Measurements from ENCODE around the gene ATP13A3. TPM values are rescaled to one million over a fixed set of nuclear protein-coding genes. Genes with fewer than 3 reads are reported as not detected.

ATP13A3 gene
- total and polyA plus RNA-seq, 2 of the 4 experiments (the other 2 are of a cell fraction) = 48.1 to 154 TPM

DNA sequence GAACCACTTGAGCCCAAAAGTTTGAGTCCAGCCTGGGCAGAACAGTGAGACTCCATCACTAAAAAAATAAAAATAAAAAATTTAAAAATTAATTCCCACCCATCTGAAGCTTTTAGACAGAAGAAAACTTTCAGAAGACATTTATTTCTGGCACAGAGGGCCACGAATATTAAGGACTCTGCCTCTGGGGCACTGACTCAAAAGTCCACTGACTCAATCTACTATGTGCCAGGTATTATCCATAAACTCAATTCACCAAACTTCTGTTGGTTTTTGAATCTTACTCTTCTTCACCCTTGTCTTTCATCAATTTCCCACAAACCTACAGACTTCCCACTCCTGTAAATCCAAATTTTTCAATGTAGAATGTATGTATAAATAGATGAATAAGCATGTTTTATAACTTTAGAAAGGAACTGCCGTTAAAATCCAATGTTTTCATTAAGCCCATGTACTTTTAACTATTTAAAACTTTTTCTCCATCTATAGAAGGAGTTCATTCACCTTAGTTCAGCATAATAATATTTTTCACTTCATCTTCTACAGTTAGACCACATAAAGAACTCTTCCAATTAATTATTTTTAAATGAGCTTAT, 19.9 kb downstream of the ATP13A3 start:
- ATAC-seq (ENCODE audit: low read depth) (no peak), DNase-seq (no peak)
- no CpG with 5 or more reads among the region's 2 CpGs for WGBS, 2 experiments (ENCODE audit: extremely low coverage in 2 of 2, insufficient read length in 1 of 2)
- no peak overlapping the region for H3K18ac ChIP-seq (ENCODE audit: low read depth, low read length)
- H2BK5ac ChIP-seq (ENCODE audit: low read depth, low read length, poor library complexity, severe bottlenecking) = no peak overlapping the region
- CTCF ChIA-PET = no interaction called here
- intact Hi-C loops (cut with micrococcal nuclease) = no loop called here
- H3K4me1 ChIP-seq (ENCODE audit: control insufficient read depth, insufficient read depth, low read length) = peaks cover 11% of the 10 kb centered on the region
- in situ Hi-C loops (cut with MboI; ENCODE audit: low sequenced_read_pairs) = no loop called here
- BruUV-seq (replicated peaks) = no TSS peak
- no peak overlapping the region for H2AFZ ChIP-seq (replicated peaks; ENCODE audit: low read length, poor library complexity)
- H2BK120ac ChIP-seq (ENCODE audit: low read depth, low read length) = no peak overlapping the region
- no peak overlapping the region for H3K4me3 ChIP-seq (ENCODE audit: insufficient read depth, low read depth, low read length)
- no peak overlapping the region for H3K27ac ChIP-seq (ENCODE audit: insufficient read depth, low read length)
- no peaks in the 10 kb centered on the region for H3K36me3 ChIP-seq (ENCODE audit: control insufficient read depth, insufficient read depth, low read length)
- H2AK9ac ChIP-seq (replicated peaks; ENCODE audit: low read depth, low read length, poor library complexity) = no peak overlapping the region
- dilution Hi-C loops (cut with HindIII; ENCODE audit: low sequenced_read_pairs, unreplicated experiment) = no loop called here
- H2BK20ac ChIP-seq (ENCODE audit: low read depth, low read length) = no peak overlapping the region
- no peak overlapping the region for H3K4me2 ChIP-seq (ENCODE audit: low read depth, low read length)
- H4K8ac ChIP-seq (ENCODE audit: low read depth in 2 of 2, low read length in 2 of 2) = no peak overlapping the region
- peaks cover 13% of the 10 kb centered on the region for H3K9me1 ChIP-seq (ENCODE audit: insufficient read depth, low read length)
- no peak overlapping the region for H3K9ac ChIP-seq (ENCODE audit: low read depth, low read length)
- H4K91ac ChIP-seq (ENCODE audit: insufficient read depth, low read depth, low read length) = no peak overlapping the region
- H3K4ac ChIP-seq (ENCODE audit: low read depth, low read length) = no peak overlapping the region
- no peak overlapping the region for H3K14ac ChIP-seq (replicated peaks; ENCODE audit: low read depth, low read length)
- H2AK5ac ChIP-seq (ENCODE audit: low read depth, low read length) = no peak overlapping the region
- H3K9me3 ChIP-seq (ENCODE audit: control insufficient read depth, insufficient read depth, low read length) = no peaks in the 10 kb centered on the region
- peaks cover 4 to 54% of the 10 kb centered on the region in 2 experiments; a peak in 3 of 4 replicates for H3K79me1 ChIP-seq (ENCODE audit: low read depth in 1 of 2, low read length in 2 of 2)
- H2BK15ac ChIP-seq (ENCODE audit: low read depth, low read length) = no peak overlapping the region
- H3K23ac ChIP-seq (ENCODE audit: low read depth, low read length) = no peak overlapping the region
- H3K27me3 ChIP-seq (ENCODE audit: control insufficient read depth, insufficient read depth, low read length) = no peaks in the 10 kb centered on the region
- TF ChIP-seq MAZ (IDR thresholded peaks at IDR 0.05; ENCODE audit: borderline replicate concordance, low read depth, low read length) = no peak
- TF ChIP-seq CEBPB (IDR thresholded peaks at IDR 0.05; ENCODE audit: low read depth, low read length) = no peak
- TF ChIP-seq, protein P1, sequence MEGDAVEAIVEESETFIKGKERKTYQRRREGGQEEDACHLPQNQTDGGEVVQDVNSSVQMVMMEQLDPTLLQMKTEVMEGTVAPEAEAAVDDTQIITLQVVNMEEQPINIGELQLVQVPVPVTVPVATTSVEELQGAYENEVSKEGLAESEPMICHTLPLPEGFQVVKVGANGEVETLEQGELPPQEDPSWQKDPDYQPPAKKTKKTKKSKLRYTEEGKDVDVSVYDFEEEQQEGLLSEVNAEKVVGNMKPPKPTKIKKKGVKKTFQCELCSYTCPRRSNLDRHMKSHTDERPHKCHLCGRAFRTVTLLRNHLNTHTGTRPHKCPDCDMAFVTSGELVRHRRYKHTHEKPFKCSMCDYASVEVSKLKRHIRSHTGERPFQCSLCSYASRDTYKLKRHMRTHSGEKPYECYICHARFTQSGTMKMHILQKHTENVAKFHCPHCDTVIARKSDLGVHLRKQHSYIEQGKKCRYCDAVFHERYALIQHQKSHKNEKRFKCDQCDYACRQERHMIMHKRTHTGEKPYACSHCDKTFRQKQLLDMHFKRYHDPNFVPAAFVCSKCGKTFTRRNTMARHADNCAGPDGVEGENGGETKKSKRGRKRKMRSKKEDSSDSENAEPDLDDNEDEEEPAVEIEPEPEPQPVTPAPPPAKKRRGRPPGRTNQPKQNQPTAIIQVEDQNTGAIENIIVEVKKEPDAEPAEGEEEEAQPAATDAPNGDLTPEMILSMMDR (conservative IDR thresholded peaks at IDR 0.05; ENCODE audit: low read depth, low read length) = no peak
- TF ChIP-seq RAD21 (IDR thresholded peaks at IDR 0.05; ENCODE audit: low read length) = no peak
- no peak for TF ChIP-seq FOS (IDR thresholded peaks at IDR 0.05; ENCODE audit: low read depth, low read length)
- POLR2A ChIA-PET (ENCODE audit: unreplicated experiment) = no interaction called here
- H4K5ac ChIP-seq (ENCODE audit: low read depth, low read length) = no peak overlapping the region
- no peak overlapping the region for H3K56ac ChIP-seq (ENCODE audit: extremely low read depth, insufficient read depth, low read length)
- peaks cover 79% of the 10 kb centered on the region for H4K20me1 ChIP-seq (ENCODE audit: insufficient read depth, low read length)

All from IMR-90 (cell line).